HepG2 (cell line): ENCODE data around the gene TEF. TPM values are rescaled to one million over a fixed set of nuclear protein-coding genes. Genes with fewer than 3 reads are reported as not detected.

Experiments used
- BORCS8-MEF2B ChIP-seq: sonication (generic); formaldehyde crosslinking; IDR thresholded peaks from 2 replicates; pipeline ENCODE4 v1.8.0; 2022; ENCODE audit warnings: mild to moderate bottlenecking, missing genetic modification reagents
- CSRNP1 ChIP-seq: sonication (generic); formaldehyde crosslinking; IDR thresholded peaks from 2 replicates; pipeline ENCODE4 v1.8.1; 2023; ENCODE audit warnings: mild to moderate bottlenecking, missing genetic modification reagents
- DNMT3B ChIP-seq: conservative IDR thresholded peaks from 2 replicates; pipeline ENCODE4 v1.6.1; 2016; ENCODE audit warnings: missing biosample characterization, control low read depth
- FIP1L1 ChIP-seq: fragments of 200-400 bp; formaldehyde crosslinking; IDR thresholded peaks from 2 replicates; pipeline ENCODE4 v1.6.1; 2018; ENCODE audit warnings: low read depth, mild to moderate bottlenecking, low read length, moderate library complexity, borderline replicate concordance; ENCODE audit not compliant: insufficient read depth
- LCORL ChIP-seq, 2 experiments: fragments of 450-650 bp in 1 of 2; sonication (generic) in 1 of 2; formaldehyde crosslinking in 1 of 2; IDR thresholded peaks; 2 replicates each; pipeline versions ENCODE4 v1.5.0 to v1.6.1; 2017 to 2020; ENCODE audit warnings: antibody characterized with exemption in 1 of 2, missing genetic modification reagents in 1 of 2
- MBNL3 ChIP-seq: fragments of 250-450 bp; sonication (Bioruptor Pico); conservative IDR thresholded peaks from 2 replicates; pipeline ENCODE4 v1.8.0; 2022; ENCODE audit warnings: mild to moderate bottlenecking, inconsistent platforms
- RXRB ChIP-seq: IDR thresholded peaks from 2 replicates; pipeline ENCODE4 v1.6.1; 2016; ENCODE audit warnings: borderline replicate concordance, missing genetic modification reagents, missing compliant biosample characterization
- SOX6 ChIP-seq, 2 experiments: fragments of 450-650 bp in 1 of 2; sonication (generic) in 1 of 2; formaldehyde crosslinking in 1 of 2; IDR thresholded peaks; 2 replicates each; pipeline versions ENCODE4 v1.4.0 to v1.6.1; 2017 to 2020; ENCODE audit warnings: antibody characterized with exemption in 1 of 2, mild to moderate bottlenecking in 1 of 2, missing genetic modification reagents in 1 of 2
- STAG1 ChIP-seq: sonication (generic); formaldehyde crosslinking; IDR thresholded peaks from 2 replicates; pipeline ENCODE4 v1.4.0; 2020; ENCODE audit warnings: missing genetic modification reagents
- ZNF180 ChIP-seq: sonication (generic); formaldehyde crosslinking; IDR thresholded peaks from 2 replicates; pipeline ENCODE4 v1.4.0; 2020; ENCODE audit warnings: low read depth, missing genetic modification reagents, borderline replicate concordance
- ZNF335 ChIP-seq: sonication (generic); formaldehyde crosslinking; IDR thresholded peaks from 2 replicates; pipeline ENCODE4 v1.4.0; 2020; ENCODE audit warnings: missing genetic modification reagents
- ZNF407 ChIP-seq: sonication (generic); formaldehyde crosslinking; IDR thresholded peaks from one replicate; pipeline ENCODE4 v1.5.1; 2020; ENCODE audit warnings: mild to moderate bottlenecking, missing genetic modification reagents; ENCODE audit errors: not compliant biosample characterization
- polyA plus RNA-seq, 8 experiments: library from polyadenylated mRNA; depleted of rRNA in 3 of 8; stranded (reverse) in 7 of 8; unstranded in 1 of 8; fragments of >200 nt; fragmentation: Illumina TruSeq in 4 of 8; extraction: Trizol in 4 of 8; gene quantifications; 2 replicates each; pipeline versions ENCODE4 v1.2.1 to v1.2.3, GENCODE V29; 2011 to 2016; ENCODE audit warnings: low read depth in 4 of 8, missing spikeins in 1 of 8, mixed read lengths in 1 of 8; ENCODE audit not compliant: insufficient read depth in 1 of 8
- total RNA-seq, 5 experiments: library from RNA; depleted of rRNA; stranded (reverse); fragments of >200 nt; fragmentation: Illumina TruSeq; extraction: Trizol; gene quantifications; 2 replicates each; pipeline ENCODE4 v1.2.3, GENCODE V29; 2016; ENCODE audit warnings: low read depth in 1 of 5
- TF ChIP-seq, protein P1 (sequence below): sonication (generic); formaldehyde crosslinking; IDR thresholded peaks from 2 replicates; pipeline ENCODE4 v1.5.1; 2020; ENCODE audit warnings: missing genetic modification reagents, mild to moderate bottlenecking, borderline replicate concordance

The TEF gene
- total and polyA plus RNA-seq, 2 of the 13 experiments (the other 11 are each of a cell fraction or from before 2014, with no cell fraction given), result 7.6 to 11.2 TPM

- TF ChIP-seq ZNF407 (CRISPR knock-in tag) (no peak), LCORL (IDR thresholded peaks at IDR 0.05) (no peak), LCORL (CRISPR knock-in tag; IDR thresholded peaks at IDR 0.05) (peak; percentile 27; the same call in 1 of the 2 replicates), ZNF180 (no peak), ZNF335 (no peak), MBNL3 (CRISPR knock-in tag) (no peak), CSRNP1 (CRISPR knock-in tag) (no peak), FIP1L1 (no peak), RXRB (CRISPR knock-in tag) (no peak), DNMT3B (CRISPR knock-in tag) (no peak), STAG1 (CRISPR knock-in tag) (no peak), SOX6 (IDR thresholded peaks at IDR 0.05) (no peak), SOX6 (CRISPR knock-in tag; IDR thresholded peaks at IDR 0.05) (peak; percentile 51; the same call in 1 of the 2 replicates), BORCS8-MEF2B (0 out of 2 replicates have a peak, but pooled peaks have one; percentile 34)
- TF ChIP-seq, protein P1, sequence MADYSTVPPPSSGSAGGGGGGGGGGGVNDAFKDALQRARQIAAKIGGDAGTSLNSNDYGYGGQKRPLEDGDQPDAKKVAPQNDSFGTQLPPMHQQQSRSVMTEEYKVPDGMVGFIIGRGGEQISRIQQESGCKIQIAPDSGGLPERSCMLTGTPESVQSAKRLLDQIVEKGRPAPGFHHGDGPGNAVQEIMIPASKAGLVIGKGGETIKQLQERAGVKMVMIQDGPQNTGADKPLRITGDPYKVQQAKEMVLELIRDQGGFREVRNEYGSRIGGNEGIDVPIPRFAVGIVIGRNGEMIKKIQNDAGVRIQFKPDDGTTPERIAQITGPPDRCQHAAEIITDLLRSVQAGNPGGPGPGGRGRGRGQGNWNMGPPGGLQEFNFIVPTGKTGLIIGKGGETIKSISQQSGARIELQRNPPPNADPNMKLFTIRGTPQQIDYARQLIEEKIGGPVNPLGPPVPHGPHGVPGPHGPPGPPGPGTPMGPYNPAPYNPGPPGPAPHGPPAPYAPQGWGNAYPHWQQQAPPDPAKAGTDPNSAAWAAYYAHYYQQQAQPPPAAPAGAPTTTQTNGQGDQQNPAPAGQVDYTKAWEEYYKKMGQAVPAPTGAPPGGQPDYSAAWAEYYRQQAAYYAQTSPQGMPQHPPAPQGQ (CRISPR knock-in tag), result no peak
Measured at GRCh38 chr22:41401781-41402648, 20.3 kb downstream of the TEF start (continued).
